ENCODE results near the gene HLTF.

Gene HLTF

DNA sequence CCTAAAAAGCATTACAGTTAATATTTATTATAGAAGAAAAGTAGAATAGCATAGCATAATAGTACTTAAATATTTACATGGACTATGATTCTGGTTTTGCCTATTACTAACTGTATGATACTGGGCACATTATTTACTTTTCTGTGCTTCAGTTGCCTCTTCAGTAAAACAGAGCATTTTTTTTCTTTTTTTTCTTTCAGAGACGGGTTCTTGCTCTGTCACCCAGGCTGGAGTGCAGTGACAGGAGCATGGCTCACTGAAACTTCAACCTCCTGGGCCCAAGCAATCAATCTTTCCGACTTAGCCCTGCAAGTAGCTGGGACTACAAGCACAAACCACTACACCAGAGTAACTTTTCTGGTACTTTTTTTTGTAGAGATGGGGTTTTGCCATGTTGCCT, 48.0 kb downstream of the HLTF start:
- Histone ChIP-seq H3K9ac (ENCODE audit: low read depth, low read length) (no peak overlapping the region), H3K36me3 (ENCODE audit: insufficient read depth, low read length) (peaks cover 18% of the 10 kb centered on the region), H3K4me2 (ENCODE audit: low read length) (no peak overlapping the region), H3K4me1 (ENCODE audit: control insufficient read depth, insufficient read depth, low read length) (peaks cover 10% of the 10 kb centered on the region), H3K4me3 (ENCODE audit: low read length) (no peak overlapping the region), H3K9me3 (replicated peaks; ENCODE audit: low read length) (no peaks in the 10 kb centered on the region), H3K27me3 (ENCODE audit: control insufficient read depth, insufficient read depth, low read length) (no peaks in the 10 kb centered on the region)

DNA sequence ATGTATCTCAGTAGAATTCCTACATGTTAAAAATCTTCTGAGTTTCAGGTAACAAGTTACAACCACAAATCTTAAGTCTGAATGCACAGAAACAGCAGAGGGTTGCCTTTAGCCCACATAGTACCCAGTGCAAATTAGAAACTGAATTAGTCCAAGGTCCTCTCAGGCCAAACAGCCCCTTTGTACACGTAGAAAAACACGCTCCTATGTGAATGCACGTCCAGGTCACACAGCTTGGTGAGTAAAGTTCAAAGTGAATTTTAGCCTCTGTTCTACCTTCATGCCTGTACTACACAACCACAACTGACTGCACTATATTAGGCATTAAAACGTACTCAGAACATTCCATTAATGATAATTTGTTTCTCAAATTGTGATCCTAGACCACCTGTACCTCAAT, 48.6 kb downstream of the HLTF start:
- H3K9me3 ChIP-seq (replicated peaks; ENCODE audit: low read length) = no peaks in the 10 kb centered on the region

DNA sequence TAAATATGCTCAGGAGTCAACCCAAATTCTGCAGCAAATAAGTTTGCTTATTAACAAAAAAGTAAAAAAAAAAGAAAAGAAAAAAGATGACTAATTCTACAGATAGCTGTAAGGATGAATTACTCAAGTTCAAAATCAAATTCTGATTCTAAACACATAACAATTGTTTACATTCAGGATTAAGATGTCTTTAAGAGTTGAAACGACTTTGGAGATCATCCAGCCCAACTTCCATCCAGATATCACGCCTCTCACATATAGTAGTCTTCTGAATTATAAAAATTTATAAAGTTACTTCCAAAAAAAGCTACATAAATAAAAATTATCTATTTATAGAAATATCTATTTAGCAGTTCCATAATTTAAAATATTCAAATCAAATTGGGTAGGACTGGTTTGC, 55.2 kb downstream of the HLTF start:
- Histone ChIP-seq H3K9me3 (replicated peaks; ENCODE audit: low read length) (no peaks in the 10 kb centered on the region), H3K27me3 (ENCODE audit: control insufficient read depth, insufficient read depth, low read length) (no peaks in the 10 kb centered on the region), H3K4me2 (ENCODE audit: low read length) (no peak overlapping the region), H3K4me3 (ENCODE audit: low read length) (no peak overlapping the region), H3K36me3 (ENCODE audit: insufficient read depth, low read length) (peaks cover 34% of the 10 kb centered on the region), H3K9ac (ENCODE audit: low read depth, low read length) (no peak overlapping the region), H3K4me1 (ENCODE audit: control insufficient read depth, insufficient read depth, low read length) (peaks cover 6% of the 10 kb centered on the region)

More for the DNA sequence above, 48.6 kb downstream of the HLTF start:
- Histone ChIP-seq H3K4me2 (ENCODE audit: low read length) (no peak overlapping the region), H3K4me3 (ENCODE audit: low read length) (no peak overlapping the region), H3K36me3 (ENCODE audit: insufficient read depth, low read length) (peaks cover 18% of the 10 kb centered on the region), H3K9ac (ENCODE audit: low read depth, low read length) (no peak overlapping the region), H3K27me3 (ENCODE audit: control insufficient read depth, insufficient read depth, low read length) (no peaks in the 10 kb centered on the region), H3K4me1 (ENCODE audit: control insufficient read depth, insufficient read depth, low read length) (peaks cover 5% of the 10 kb centered on the region)

DNA sequence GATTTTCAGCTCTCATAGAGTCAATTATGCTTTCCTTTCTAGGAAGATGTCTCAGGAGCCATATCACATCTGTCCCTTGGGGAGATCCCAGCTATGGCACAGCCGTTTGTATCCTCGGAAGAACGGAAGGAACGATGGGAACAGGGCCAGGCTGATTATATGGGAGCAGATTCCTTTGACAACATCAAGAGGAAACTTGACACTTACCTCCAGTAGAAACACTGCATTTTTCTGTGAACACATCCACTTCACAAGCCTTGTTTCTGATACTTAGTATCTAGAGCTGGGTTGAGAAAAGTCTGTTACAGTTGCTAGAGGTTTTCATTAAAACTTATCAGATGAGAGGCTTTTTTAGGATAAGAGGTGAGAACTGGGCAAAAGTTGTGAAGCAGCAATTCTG, 59.6 kb downstream of the HLTF start:
- Histone ChIP-seq H3K4me3 (ENCODE audit: low read length) (no peak overlapping the region), H3K4me1 (ENCODE audit: control insufficient read depth, insufficient read depth, low read length) (peaks cover 6% of the 10 kb centered on the region), H3K9ac (ENCODE audit: low read depth, low read length) (no peak overlapping the region), H3K27me3 (ENCODE audit: control insufficient read depth, insufficient read depth, low read length) (no peaks in the 10 kb centered on the region), H3K36me3 (ENCODE audit: insufficient read depth, low read length) (peaks cover 53% of the 10 kb centered on the region), H3K9me3 (replicated peaks; ENCODE audit: low read length) (peaks cover 3% of the 10 kb centered on the region), H3K4me2 (ENCODE audit: low read length) (no peak overlapping the region)

DNA sequence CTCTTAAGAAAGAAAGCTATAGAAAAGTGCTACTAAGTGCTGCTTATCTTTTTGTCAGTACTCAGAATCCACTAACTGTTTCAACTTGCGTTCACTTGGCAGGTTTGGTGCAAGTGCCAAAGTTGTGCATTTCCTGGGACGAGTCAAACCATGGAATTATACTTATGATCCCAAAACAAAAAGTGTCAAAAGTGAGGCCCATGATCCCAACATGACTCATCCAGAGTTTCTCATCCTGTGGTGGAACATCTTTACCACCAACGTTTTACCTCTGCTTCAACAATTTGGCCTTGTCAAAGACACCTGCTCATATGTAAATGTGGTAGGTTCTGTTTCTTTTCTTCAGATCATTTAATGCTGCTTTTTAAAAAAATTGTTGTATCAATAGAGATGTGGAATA, 62.4 kb downstream of the HLTF start:
- Histone ChIP-seq H3K36me3 (ENCODE audit: insufficient read depth, low read length) (peaks cover 50% of the 10 kb centered on the region), H3K27me3 (ENCODE audit: control insufficient read depth, insufficient read depth, low read length) (no peaks in the 10 kb centered on the region), H3K4me2 (ENCODE audit: low read length) (no peak overlapping the region), H3K4me3 (ENCODE audit: low read length) (no peak overlapping the region), H3K4me1 (ENCODE audit: control insufficient read depth, insufficient read depth, low read length) (peaks cover 9% of the 10 kb centered on the region), H3K9me3 (replicated peaks; ENCODE audit: low read length) (peaks cover 3% of the 10 kb centered on the region), H3K9ac (ENCODE audit: low read depth, low read length) (no peak overlapping the region)

DNA sequence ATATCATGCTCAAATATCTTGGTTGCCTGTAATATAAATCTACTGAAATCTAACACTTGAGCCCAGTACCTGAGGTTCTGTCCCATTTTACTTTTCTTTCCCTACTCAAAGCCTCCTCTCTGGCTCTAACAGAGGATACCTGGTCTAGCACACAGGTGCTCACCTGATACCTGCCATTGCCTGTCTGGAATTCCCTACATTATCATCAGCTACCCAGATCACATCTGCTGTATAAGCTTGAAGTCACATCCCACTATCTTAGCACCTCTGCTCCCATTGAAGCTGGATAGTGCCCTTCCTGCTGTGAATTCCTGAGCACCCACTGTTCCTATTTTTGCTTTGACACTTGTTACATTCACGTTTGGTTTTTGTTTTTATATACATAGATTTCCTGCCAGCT, 64.5 kb downstream of the HLTF start:
- H3K4me2 ChIP-seq (ENCODE audit: low read length) = no peak overlapping the region
- H3K27me3 ChIP-seq (ENCODE audit: control insufficient read depth, insufficient read depth, low read length) = no peaks in the 10 kb centered on the region
- no peak overlapping the region for H3K4me3 ChIP-seq (ENCODE audit: low read length)
- peaks cover 3% of the 10 kb centered on the region for H3K9me3 ChIP-seq (replicated peaks; ENCODE audit: low read length)
- H3K36me3 ChIP-seq (ENCODE audit: insufficient read depth, low read length) = peaks cover 34% of the 10 kb centered on the region
- no peak overlapping the region for H3K9ac ChIP-seq (ENCODE audit: low read depth, low read length)
- H3K4me1 ChIP-seq (ENCODE audit: control insufficient read depth, insufficient read depth, low read length) = peaks cover 24% of the 10 kb centered on the region

DNA sequence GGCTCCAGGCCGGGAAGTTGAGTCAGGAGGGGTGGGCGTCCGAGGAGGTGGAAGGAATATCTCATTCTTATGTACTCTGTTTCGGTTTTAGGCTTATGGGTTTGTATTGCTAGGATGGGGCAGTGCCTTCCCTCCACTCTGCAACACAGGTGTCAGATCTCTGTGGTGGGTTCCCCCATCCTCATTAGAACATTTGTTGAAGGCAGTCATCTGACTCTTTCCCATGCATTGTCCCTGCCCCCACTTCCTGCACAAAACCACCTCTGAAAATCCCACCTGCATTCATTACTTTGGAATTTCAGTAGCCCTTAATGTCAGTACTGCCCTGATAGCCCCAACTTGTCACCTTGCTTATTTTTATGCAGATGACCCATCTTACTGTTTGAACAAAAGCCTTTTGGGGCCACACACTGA, 65.5 kb downstream of the HLTF start:
- no peak overlapping the region for H3K4me3 ChIP-seq (ENCODE audit: low read length)
- peaks cover 33% of the 10 kb centered on the region for H3K36me3 ChIP-seq (ENCODE audit: insufficient read depth, low read length)
- H3K4me2 ChIP-seq (ENCODE audit: low read length) = no peak overlapping the region
- H3K9ac ChIP-seq (ENCODE audit: low read depth, low read length) = no peak overlapping the region
- H3K9me3 ChIP-seq (replicated peaks; ENCODE audit: low read length) = peaks cover 3% of the 10 kb centered on the region
- H3K27me3 ChIP-seq (ENCODE audit: control insufficient read depth, insufficient read depth, low read length) = no peaks in the 10 kb centered on the region
- peaks cover 26% of the 10 kb centered on the region for H3K4me1 ChIP-seq (ENCODE audit: control insufficient read depth, insufficient read depth, low read length)

DNA sequence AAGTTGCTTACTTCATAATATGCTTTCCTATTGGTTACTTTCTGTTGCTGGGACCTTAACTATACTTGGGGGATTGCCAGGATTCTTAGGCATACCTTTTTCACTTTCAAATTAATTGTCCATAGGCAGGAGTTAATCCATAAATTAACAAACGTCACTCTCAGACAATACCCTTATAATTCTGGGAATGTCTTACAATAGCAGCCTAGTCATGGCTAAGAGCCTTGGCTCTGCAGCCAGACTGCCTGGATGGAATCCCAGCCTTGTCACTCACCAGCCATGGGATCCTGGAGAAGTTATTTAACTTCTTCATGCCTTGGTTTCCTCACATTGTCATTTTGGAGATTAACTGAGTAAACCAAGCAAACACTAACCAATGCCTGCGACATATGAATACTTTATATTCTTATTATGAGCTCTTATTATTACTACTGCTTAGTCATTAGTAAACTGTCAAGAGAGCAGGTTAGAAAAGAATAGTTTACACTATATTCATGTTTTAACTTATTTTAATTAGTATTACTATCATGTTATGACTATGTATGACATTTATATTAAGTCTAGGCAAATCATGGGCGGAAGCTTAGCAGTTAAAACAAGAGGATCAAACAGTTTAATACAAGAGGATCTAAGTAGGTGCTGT, 66.0 kb downstream of the HLTF start:
- Histone ChIP-seq H3K4me1 (ENCODE audit: control insufficient read depth, insufficient read depth, low read length) (peaks cover 29% of the 10 kb centered on the region), H3K9me3 (replicated peaks; ENCODE audit: low read length) (peaks cover 3% of the 10 kb centered on the region), H3K4me3 (ENCODE audit: low read length) (no peak overlapping the region), H3K4me2 (ENCODE audit: low read length) (no peak overlapping the region), H3K36me3 (ENCODE audit: insufficient read depth, low read length) (peaks cover 31% of the 10 kb centered on the region), H3K9ac (ENCODE audit: low read depth, low read length) (no peak overlapping the region), H3K27me3 (ENCODE audit: control insufficient read depth, insufficient read depth, low read length) (no peaks in the 10 kb centered on the region)

DNA sequence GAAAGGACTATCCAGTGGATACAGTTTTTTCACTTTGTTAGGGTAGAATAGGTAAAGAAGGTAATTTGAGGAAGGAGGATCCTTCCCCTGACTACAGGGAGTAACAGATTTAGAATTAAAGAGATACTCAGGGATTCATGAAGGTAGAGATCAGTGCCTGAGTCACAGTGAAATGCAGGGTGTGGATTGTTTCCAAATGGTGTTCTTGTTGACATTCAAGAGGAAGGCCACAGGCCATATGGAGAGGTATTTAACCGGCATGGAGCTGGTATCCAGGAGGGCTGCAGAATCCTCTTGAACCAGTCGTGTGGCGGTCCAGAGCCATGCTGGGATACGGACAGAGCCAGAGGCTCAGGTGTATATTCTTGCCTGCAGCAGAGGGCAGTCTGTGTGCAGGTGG, 66.8 kb downstream of the HLTF start:
- Histone ChIP-seq H3K9ac (ENCODE audit: low read depth, low read length) (no peak overlapping the region), H3K4me3 (ENCODE audit: low read length) (no peak overlapping the region), H3K4me2 (ENCODE audit: low read length) (no peak overlapping the region), H3K36me3 (ENCODE audit: insufficient read depth, low read length) (peaks cover 23% of the 10 kb centered on the region), H3K27me3 (ENCODE audit: control insufficient read depth, insufficient read depth, low read length) (no peaks in the 10 kb centered on the region), H3K9me3 (replicated peaks; ENCODE audit: low read length) (no peaks in the 10 kb centered on the region), H3K4me1 (ENCODE audit: control insufficient read depth, insufficient read depth, low read length) (peaks cover 36% of the 10 kb centered on the region)

DNA sequence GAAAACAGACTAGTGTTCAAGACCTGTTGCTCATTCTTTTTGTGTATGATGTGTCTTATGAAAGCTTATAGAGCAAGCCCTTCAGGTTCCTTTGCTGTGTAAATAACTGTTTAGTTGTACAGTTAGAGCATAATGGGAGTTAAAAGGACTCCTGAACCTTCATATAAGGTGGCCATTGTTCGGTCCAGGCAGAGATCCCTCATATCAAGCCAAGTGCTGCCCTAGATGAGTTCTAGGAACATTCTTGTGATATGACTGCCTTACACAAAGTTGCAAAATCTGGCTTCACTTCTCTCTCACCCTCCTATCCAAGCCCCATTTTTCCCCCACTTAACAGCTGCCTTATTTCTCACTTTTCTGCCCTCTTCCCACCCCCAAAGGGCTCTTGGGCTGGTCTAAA, 68.1 kb downstream of the HLTF start:
- H3K4me1 ChIP-seq (ENCODE audit: control insufficient read depth, insufficient read depth, low read length) = peaks cover 43% of the 10 kb centered on the region
- peaks cover 16% of the 10 kb centered on the region for H3K36me3 ChIP-seq (ENCODE audit: insufficient read depth, low read length)
- H3K27me3 ChIP-seq (ENCODE audit: control insufficient read depth, insufficient read depth, low read length) = no peaks in the 10 kb centered on the region
- no peak overlapping the region for H3K4me3 ChIP-seq (ENCODE audit: low read length)
- H3K9me3 ChIP-seq (replicated peaks; ENCODE audit: low read length) = no peaks in the 10 kb centered on the region
- H3K4me2 ChIP-seq (ENCODE audit: low read length) = no peak overlapping the region
- H3K9ac ChIP-seq (ENCODE audit: low read depth, low read length) = no peak overlapping the region

DNA sequence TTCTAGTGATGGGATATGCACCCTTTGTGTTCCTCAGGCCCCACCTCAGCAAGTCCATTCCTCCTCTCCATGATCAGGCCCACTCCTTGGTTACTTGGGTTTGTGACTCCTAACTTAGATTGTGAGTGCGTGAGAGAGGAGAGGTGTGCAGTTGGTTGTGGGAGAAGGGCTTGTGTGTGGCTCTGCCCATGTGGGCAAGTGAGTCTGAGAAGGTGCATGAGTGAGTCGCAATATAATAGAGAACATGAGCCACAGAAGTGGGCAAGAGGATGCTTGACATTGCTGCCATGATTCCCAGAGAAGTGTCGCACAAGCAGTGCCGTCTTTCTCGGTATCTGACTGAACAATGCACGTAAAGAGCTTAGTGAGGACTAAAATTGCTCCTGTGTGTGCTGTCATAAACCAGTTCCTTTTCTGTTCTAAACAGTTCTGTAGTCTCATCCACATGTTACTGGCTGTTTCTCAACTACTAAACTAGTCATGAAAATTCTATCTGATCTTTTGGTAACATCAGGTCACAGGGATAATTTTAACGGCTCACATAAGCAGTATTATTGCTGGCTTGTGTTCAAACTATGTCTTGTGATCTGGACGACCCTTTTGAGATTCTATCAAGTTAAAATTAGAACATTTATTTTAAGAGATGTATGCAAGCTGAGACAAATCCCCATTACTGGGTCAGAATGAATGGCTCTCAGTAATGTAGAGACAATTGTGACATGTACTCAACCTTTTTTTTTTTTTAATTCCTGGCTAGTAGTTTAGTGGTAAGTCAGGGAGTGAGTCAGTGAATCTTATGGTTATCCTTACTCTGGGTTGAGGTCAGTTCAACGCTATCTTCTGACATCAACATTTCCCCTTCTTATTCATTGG, 69.4 kb downstream of the HLTF start:
- Histone ChIP-seq H3K36me3 (ENCODE audit: insufficient read depth, low read length) (peaks cover 17% of the 10 kb centered on the region), H3K27me3 (ENCODE audit: control insufficient read depth, insufficient read depth, low read length) (no peaks in the 10 kb centered on the region), H3K4me2 (ENCODE audit: low read length) (peak overlapping the region; percentile 40), H3K9ac (ENCODE audit: low read depth, low read length) (peak overlapping the region; percentile 48), H3K9me3 (replicated peaks; ENCODE audit: low read length) (no peaks in the 10 kb centered on the region), H3K4me1 (ENCODE audit: control insufficient read depth, insufficient read depth, low read length) (peaks cover 46% of the 10 kb centered on the region), H3K4me3 (ENCODE audit: low read length) (no peak overlapping the region)

DNA sequence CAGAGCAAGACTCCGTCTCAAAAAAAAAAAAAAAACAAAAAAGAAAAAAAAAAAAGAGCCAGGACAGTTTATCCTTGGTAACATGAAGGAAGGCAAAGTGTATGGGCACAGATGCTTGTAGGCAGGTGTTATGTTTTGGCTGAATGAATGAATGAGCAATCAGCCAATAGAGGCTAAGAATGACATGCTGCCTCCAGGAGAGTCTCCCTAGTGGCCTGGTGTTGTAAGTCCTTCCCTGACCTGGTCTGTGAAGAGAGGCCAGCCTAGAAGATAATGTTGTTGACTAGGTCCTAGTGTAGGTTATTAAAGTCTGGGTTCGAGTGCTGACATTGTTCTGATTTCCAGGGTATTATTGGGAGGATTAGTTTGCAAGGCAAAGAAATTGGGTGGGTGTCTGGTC, 70.1 kb downstream of the HLTF start:
- H3K9me3 ChIP-seq (replicated peaks; ENCODE audit: low read length) = no peaks in the 10 kb centered on the region
- peak overlapping the region; percentile 40 for H3K4me2 ChIP-seq (ENCODE audit: low read length)
- H3K4me1 ChIP-seq (ENCODE audit: control insufficient read depth, insufficient read depth, low read length) = peaks cover 46% of the 10 kb centered on the region
- peaks cover 20% of the 10 kb centered on the region for H3K36me3 ChIP-seq (ENCODE audit: insufficient read depth, low read length)
- no peak overlapping the region for H3K4me3 ChIP-seq (ENCODE audit: low read length)
- no peaks in the 10 kb centered on the region for H3K27me3 ChIP-seq (ENCODE audit: control insufficient read depth, insufficient read depth, low read length)
- peak overlapping the region; percentile 48 for H3K9ac ChIP-seq (ENCODE audit: low read depth, low read length)
